Measurements from ENCODE around the gene SRRM5.
A peak's percentile ranks its signal among the peaks of the same experiment; 100 is the strongest.
"Not testable (repeated sequence)": the region's sequence is repeated elsewhere in the genome, so short reads cannot be mapped to it uniquely, and the experiment has no call there.

Gene SRRM5

GRCh38 chr19:43616306-43616705 lies 4.4 kb downstream of the SRRM5 start:
- FAIRE-seq, result no peak

GRCh38 chr19:43616954-43617353 lies 5.1 kb downstream of the SRRM5 start:
- no peak for FAIRE-seq

GRCh38 chr19:43618921-43619261 lies 7.0 kb downstream of the SRRM5 start:
- FAIRE-seq, result no peak

- peak; percentile 17 for FAIRE-seq
Observed at GRCh38 chr19:43619262-43620060, 7.6 kb downstream of the SRRM5 start, which contains the start of gene ZNF428. ZNF428 (minus strand) TSS chr19:43619629; CDS start chr19:43614304, 5,325 bp downstream.

- FAIRE-seq, result no peak
Observed at GRCh38 chr19:43620061-43621001, 8.4 kb downstream of the SRRM5 start.

GRCh38 chr19:43622070-43622469 lies 10.2 kb downstream of the SRRM5 start:
- no peak for FAIRE-seq

- FAIRE-seq, result no peak
Observed at GRCh38 chr19:43622956-43623355, 11.1 kb downstream of the SRRM5 start.

GRCh38 chr19:43623889-43624670 lies 12.2 kb downstream of the SRRM5 start:
- no peak for FAIRE-seq

- FAIRE-seq, result no peak
Observed at GRCh38 chr19:43624933-43625332, 13.0 kb downstream of the SRRM5 start.

GRCh38 chr19:43625918-43626579 lies 14.2 kb downstream of the SRRM5 start:
- FAIRE-seq, result no peak

- no peak for FAIRE-seq
Observed at GRCh38 chr19:43626838-43627237, 14.9 kb downstream of the SRRM5 start.

GRCh38 chr19:43628646-43629326 lies 16.9 kb downstream of the SRRM5 start:
- no peak for FAIRE-seq

GRCh38 chr19:43631491-43631890 lies 19.6 kb downstream of the SRRM5 start:
- no peak for FAIRE-seq

- no peak for FAIRE-seq
Observed at GRCh38 chr19:43633520-43633919, 21.6 kb downstream of the SRRM5 start.

- no peak for FAIRE-seq
Observed at GRCh38 chr19:43634068-43634467, 22.2 kb downstream of the SRRM5 start.

GRCh38 chr19:43634506-43634871 lies 22.6 kb downstream of the SRRM5 start:
- no peak for FAIRE-seq

GRCh38 chr19:43634872-43635560 lies 23.1 kb downstream of the SRRM5 start:
- FAIRE-seq, result no peak

GRCh38 chr19:43635561-43635940 lies 23.7 kb downstream of the SRRM5 start:
- not testable (repeated sequence) for FAIRE-seq

GRCh38 chr19:43636121-43636683 lies 24.3 kb downstream of the SRRM5 start:
- no peak for FAIRE-seq

- FAIRE-seq, result no peak
Observed at GRCh38 chr19:43638214-43638994, 26.5 kb downstream of the SRRM5 start.
